ENCODE results near the gene SYTL3. TPM values are rescaled to one million over a fixed set of nuclear protein-coding genes. Genes with fewer than 3 reads are reported as not detected.

Gene SYTL3
- total and polyA plus RNA-seq, 4 donors = 2.0 to 4.6 (median 3.2) TPM

DNA sequence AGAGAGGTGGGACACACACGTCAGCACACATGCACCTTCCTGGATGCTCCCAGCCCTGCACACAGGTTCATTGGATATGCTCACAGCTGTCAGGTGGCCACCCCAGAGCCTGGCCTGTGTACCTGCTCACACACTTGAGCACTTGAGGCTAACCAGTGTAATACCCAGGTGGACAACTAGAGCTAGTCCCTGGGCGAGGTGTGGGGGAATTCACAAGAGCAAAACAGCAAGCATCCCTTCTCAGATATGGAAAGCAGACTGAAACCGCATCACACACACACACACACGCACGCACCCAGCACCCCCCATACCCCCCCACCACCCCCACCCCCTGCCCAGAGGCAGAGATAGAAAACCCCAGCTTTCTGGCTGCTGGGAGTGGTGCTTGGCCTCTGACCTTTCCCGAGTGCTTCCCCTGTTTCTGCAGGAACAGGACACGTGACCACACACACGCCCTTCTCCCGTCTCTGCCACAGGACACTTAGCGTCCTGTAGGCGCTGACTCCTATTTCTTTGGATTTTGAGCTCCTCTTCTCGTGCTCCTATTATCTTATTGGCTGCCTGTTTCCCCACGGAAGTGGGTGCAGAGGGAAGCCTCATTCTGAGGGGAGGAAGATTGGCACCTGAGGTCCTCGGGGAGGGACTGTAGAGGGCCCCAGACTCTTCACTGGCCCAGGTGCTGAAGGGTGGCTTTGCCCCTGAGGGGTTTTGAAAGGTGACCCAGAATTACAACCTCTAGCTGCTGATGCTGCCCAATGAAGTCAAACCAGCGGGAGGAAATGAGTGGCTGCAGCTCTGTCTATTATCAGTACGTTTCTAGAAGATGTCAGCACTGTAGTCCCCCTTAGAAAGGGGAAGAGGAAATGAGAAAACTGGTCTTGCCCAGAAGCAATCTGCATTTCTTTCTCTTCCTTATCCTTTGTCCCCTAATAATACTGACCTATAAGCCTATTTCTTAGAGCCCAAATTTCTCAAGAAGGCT, 65.8 kb downstream of the SYTL3 start:
- 81% methylated on average over 6 of the region's 16 CpGs for WGBS (ENCODE audit: insufficient coverage)
- peaks cover 4% of the 10 kb centered on the region for H3K4me1 ChIP-seq (ENCODE audit: control insufficient read depth, insufficient read depth, low read length)
- no peaks in the 10 kb centered on the region for H3K9me3 ChIP-seq (ENCODE audit: control insufficient read depth, insufficient read depth, low read length)
- no peaks in the 10 kb centered on the region for H3K27me3 ChIP-seq (ENCODE audit: control insufficient read depth, insufficient read depth, low read length)
- H3K4me3 ChIP-seq (ENCODE audit: low read depth, low read length) = no peak overlapping the region
- H3K27ac ChIP-seq (ENCODE audit: low read depth, low read length) = no peak overlapping the region
- no peak for DNase-seq (ENCODE audit: low read depth in 4 of 6, low spot score in 6 of 6)
- H3K36me3 ChIP-seq (ENCODE audit: control insufficient read depth, insufficient read depth, low read length) = no peaks in the 10 kb centered on the region

DNA sequence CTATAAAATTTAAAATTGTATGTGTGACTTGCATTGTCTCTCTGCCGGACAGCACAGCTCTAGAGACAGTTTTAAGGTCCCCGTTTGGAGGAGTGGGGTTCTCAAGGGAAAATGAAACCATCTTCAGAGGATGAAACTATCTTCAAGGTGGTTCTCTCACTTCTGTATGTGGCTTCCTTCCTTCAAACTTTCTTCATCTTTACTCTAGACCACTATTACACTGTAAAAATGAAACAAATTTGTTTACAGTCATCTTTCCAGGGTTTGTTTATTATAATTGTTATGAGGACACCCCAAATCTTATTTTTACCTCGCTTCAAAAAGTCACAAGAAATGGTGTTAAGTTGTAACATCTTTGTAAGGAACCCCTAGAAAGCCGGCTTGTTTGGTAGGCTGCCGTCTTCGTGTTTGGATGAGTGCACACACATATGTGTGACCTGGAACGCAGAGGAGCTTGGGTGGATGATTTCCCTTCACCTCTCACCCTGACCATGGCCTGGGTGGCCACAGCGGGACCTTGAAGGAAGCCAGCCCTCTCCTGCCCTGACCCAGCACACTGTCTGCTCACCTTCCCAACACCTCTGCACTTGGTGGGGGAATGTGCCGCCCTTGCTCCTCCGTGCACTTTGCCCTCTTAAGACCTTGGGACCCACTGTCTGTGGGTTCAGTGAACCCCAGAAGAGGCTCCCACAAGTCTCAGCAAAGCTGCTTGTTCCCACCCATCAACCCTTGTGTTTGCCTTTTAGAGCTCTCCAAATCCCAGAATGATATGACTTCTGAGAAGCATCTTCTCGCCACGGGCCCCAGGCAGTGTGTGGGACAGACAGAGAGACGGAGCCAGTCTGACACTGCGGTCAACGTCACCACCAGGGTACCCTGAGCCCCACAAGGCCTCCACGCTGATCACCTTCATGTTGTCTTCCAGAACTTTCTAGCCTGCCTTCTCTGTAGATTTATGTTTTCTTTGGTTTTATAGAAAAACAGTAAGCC, 67.8 kb downstream of the SYTL3 start:
- no peaks in the 10 kb centered on the region for H3K27me3 ChIP-seq (ENCODE audit: control insufficient read depth, insufficient read depth, low read length)
- H3K4me1 ChIP-seq (ENCODE audit: control insufficient read depth, insufficient read depth, low read length) = peaks cover 4% of the 10 kb centered on the region
- H3K27ac ChIP-seq (ENCODE audit: low read depth, low read length) = no peak overlapping the region
- no peak for DNase-seq (ENCODE audit: low read depth in 4 of 6, low spot score in 6 of 6)
- H3K36me3 ChIP-seq (ENCODE audit: control insufficient read depth, insufficient read depth, low read length) = no peaks in the 10 kb centered on the region
- no peaks in the 10 kb centered on the region for H3K9me3 ChIP-seq (ENCODE audit: control insufficient read depth, insufficient read depth, low read length)
- H3K4me3 ChIP-seq (ENCODE audit: low read depth, low read length) = no peak overlapping the region
- WGBS (ENCODE audit: insufficient coverage) = 96% methylated on average over 11 of the region's 16 CpGs

DNA sequence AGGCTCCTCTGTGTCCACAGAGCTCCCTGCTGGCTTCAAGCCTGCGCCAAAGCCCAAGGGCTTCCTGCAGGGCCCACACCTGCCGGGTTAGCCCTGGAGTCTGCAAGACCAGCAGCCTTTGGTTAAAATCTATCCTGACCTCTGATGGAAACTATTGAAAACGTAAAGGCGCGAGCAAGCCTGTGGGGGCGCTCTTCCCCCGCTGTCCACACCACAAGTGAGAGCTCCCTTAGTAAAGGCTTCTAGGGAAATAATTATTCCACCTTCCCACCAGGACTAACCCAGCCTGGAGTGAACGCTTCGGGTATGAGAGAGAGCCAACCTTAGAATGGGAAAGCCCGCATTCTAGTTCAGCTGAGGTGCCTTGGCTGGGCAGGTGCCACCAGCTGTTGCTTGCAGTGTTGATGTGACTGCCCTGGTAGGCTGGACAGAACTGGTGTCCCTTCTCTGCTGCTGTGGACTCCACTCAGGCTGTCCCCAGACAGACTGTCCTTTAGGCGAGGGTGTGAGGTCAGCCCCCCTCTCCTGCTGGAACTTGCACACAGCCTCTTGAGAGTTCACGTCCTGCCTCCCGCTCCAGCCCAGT, 68.7 kb downstream of the SYTL3 start:
- H3K9me3 ChIP-seq (ENCODE audit: control insufficient read depth, insufficient read depth, low read length) = no peaks in the 10 kb centered on the region
- H3K27me3 ChIP-seq (ENCODE audit: control insufficient read depth, insufficient read depth, low read length) = no peaks in the 10 kb centered on the region
- 51% methylated on average over 8 of the region's 13 CpGs for WGBS (ENCODE audit: insufficient coverage)
- H3K27ac ChIP-seq (ENCODE audit: low read depth, low read length) = no peak overlapping the region
- H3K4me3 ChIP-seq (ENCODE audit: low read depth, low read length) = no peak overlapping the region
- no peaks in the 10 kb centered on the region for H3K36me3 ChIP-seq (ENCODE audit: control insufficient read depth, insufficient read depth, low read length)
- DNase-seq (ENCODE audit: low read depth in 4 of 6, low spot score in 6 of 6) = peak in 2 of 6 donors; percentile 48 to 59
- H3K4me1 ChIP-seq (ENCODE audit: control insufficient read depth, insufficient read depth, low read length) = peaks cover 4% of the 10 kb centered on the region

DNA sequence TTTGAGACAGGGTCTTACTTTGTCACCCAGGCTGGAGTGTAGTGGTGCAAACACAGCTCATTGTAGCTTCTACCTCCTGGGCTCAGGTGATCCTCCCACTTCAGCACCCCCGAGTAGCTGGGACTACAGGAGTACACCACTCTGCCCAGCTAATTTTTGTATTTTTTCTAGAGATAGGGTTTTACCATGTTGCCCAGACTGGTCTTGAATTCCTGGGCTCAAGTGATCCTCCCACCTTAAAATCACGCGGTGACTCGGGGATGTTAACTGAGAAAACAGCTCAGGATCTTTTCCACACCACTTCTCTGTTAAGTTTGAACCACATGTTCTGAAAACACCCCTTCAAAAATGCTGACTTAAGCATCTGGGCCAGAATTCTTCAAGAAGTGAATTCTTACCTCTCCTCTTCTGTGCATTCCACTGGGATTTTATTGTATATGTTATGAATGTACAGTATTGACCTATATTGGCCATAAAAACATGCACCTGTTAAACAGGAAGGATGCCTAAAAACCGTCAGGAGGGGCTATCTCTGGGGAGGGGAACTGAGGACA, 72.4 kb downstream of the SYTL3 start:
- WGBS (ENCODE audit: insufficient coverage) = 83% methylated on average over 3 of the region's 5 CpGs
- no peaks in the 10 kb centered on the region for H3K36me3 ChIP-seq (ENCODE audit: control insufficient read depth, insufficient read depth, low read length)

DNA sequence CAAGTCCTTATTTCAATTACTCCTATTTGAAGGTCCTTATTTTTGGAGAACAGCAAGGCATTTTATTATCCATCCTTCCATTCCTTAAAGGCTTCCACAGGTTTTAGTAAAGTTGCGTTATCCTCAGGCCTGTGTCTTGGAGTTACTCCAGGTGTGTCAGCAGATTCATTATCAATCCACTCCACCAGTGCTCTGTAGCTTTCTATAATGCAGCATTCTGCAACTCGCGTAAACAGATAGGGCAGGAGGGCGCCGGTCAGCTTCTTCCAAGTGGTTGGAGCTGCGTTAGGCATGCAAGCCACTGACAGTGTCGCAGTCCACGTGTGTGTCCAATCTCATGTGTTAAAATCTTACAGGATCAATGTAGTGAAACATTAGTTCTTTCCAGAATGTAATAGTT, 75.8 kb downstream of the SYTL3 start:
- H3K9me3 ChIP-seq (ENCODE audit: control insufficient read depth, insufficient read depth, low read length) = no peaks in the 10 kb centered on the region
- H3K36me3 ChIP-seq (ENCODE audit: control insufficient read depth, insufficient read depth, low read length) = no peaks in the 10 kb centered on the region
- DNase-seq (ENCODE audit: low read depth in 4 of 6, low spot score in 6 of 6) = no peak
- H3K27ac ChIP-seq (ENCODE audit: low read depth, low read length) = no peak overlapping the region
- WGBS (ENCODE audit: insufficient coverage) = 89% methylated on average over 5 of the region's 8 CpGs
- H3K27me3 ChIP-seq (ENCODE audit: control insufficient read depth, insufficient read depth, low read length) = no peaks in the 10 kb centered on the region
- H3K4me3 ChIP-seq (ENCODE audit: low read depth, low read length) = no peak overlapping the region
- H3K4me1 ChIP-seq (ENCODE audit: control insufficient read depth, insufficient read depth, low read length) = no peaks in the 10 kb centered on the region

More for the DNA sequence above, 72.4 kb downstream of the SYTL3 start:
- H3K4me3 ChIP-seq (ENCODE audit: low read depth, low read length) = no peak overlapping the region
- H3K4me1 ChIP-seq (ENCODE audit: control insufficient read depth, insufficient read depth, low read length) = peaks cover 4% of the 10 kb centered on the region
- no peaks in the 10 kb centered on the region for H3K27me3 ChIP-seq (ENCODE audit: control insufficient read depth, insufficient read depth, low read length)
- no peak overlapping the region for H3K27ac ChIP-seq (ENCODE audit: low read depth, low read length)
- DNase-seq (ENCODE audit: low read depth in 4 of 6, low spot score in 6 of 6) = no peak
- no peaks in the 10 kb centered on the region for H3K9me3 ChIP-seq (ENCODE audit: control insufficient read depth, insufficient read depth, low read length)

DNA sequence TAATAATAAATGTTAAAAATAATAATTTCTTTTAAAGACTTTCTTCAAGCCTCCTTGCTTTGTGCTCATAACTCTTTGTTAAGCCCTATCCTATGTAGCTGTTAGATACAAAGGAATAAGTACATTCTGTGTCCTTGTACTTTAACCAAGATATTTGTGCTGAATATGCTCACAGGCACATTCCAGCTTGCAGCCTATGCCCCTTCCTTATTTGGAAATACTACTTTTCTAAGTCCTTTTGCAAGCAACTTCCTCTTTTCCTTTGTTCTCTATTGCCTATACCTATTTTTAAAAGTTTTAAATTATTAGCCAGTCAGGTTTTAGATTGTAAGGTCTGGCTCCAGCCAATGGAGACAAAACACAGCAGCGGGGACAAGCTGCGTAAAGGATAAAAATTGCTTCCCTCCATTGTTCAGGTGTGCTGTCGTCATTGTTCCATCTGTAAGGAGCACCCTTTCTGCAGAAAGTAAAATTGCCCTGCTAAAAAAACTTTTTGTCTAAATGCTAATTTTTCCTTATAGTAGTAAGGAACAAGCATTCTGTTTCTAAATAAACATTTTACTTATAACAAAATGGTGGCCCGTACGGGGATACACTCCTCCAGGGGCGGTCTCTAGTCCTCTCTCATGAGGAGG, 80.2 kb downstream of the SYTL3 start:
- WGBS (ENCODE audit: insufficient coverage) = 100% methylated on average over 4 of the region's 6 CpGs
- no peaks in the 10 kb centered on the region for H3K9me3 ChIP-seq (ENCODE audit: control insufficient read depth, insufficient read depth, low read length)

DNA sequence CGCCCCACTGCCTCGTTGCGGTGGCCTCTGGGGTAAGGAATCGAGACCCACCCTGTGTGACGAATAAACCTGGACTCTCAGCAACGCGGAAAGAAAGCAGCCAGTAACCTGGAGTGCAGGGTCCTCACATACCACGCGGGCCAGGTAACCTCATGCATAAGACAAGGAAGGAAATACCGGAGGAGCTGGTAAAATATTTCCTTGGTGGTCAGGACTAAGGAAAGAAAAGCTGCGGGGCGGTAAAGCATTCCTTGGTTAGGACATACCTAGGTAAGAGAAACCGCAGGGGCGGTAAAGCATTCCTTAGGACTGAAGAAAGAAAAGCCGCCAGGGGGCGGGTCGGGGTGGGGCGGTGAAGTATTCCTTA, 80.7 kb downstream of the SYTL3 start:
- no peak for DNase-seq (ENCODE audit: low read depth in 4 of 6, low spot score in 6 of 6)
- H3K36me3 ChIP-seq (ENCODE audit: control insufficient read depth, insufficient read depth, low read length) = no peaks in the 10 kb centered on the region
- no peak overlapping the region for H3K4me3 ChIP-seq (ENCODE audit: low read depth, low read length)
- H3K4me1 ChIP-seq (ENCODE audit: control insufficient read depth, insufficient read depth, low read length) = no peaks in the 10 kb centered on the region
- H3K27me3 ChIP-seq (ENCODE audit: control insufficient read depth, insufficient read depth, low read length) = no peaks in the 10 kb centered on the region
- 95% methylated on average over 14 of the region's 18 CpGs for WGBS (ENCODE audit: insufficient coverage)
- H3K9me3 ChIP-seq (ENCODE audit: control insufficient read depth, insufficient read depth, low read length) = no peaks in the 10 kb centered on the region
- no peak overlapping the region for H3K27ac ChIP-seq (ENCODE audit: low read depth, low read length)

More for the DNA sequence above, 80.2 kb downstream of the SYTL3 start:
- no peaks in the 10 kb centered on the region for H3K36me3 ChIP-seq (ENCODE audit: control insufficient read depth, insufficient read depth, low read length)
- no peak for DNase-seq (ENCODE audit: low read depth in 4 of 6, low spot score in 6 of 6)
- no peaks in the 10 kb centered on the region for H3K4me1 ChIP-seq (ENCODE audit: control insufficient read depth, insufficient read depth, low read length)
- no peaks in the 10 kb centered on the region for H3K27me3 ChIP-seq (ENCODE audit: control insufficient read depth, insufficient read depth, low read length)
- H3K27ac ChIP-seq (ENCODE audit: low read depth, low read length) = no peak overlapping the region
- H3K4me3 ChIP-seq (ENCODE audit: low read depth, low read length) = no peak overlapping the region

DNA sequence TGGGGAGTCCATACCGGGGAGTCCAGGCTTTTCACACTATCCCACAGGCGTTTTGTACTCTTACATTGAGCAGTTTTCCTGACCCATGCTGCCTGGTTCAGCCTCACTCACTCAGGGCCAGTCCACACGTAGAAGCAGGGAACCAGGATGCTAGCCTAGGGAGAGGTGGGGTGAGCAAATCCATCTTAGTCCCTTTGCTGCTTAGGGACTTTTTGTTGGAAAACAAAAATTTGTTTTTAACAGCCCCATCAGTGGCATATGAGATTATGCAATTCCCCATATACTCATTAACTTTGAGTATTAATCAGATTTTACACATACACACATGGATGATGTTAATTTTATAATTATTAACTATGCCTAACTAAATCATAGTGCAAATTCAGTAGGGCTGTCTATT, 85.2 kb downstream of the SYTL3 start:
- 80% methylated on average over 1 of the region's 3 CpGs for WGBS (ENCODE audit: insufficient coverage)
- DNase-seq (ENCODE audit: low read depth in 4 of 6, low spot score in 6 of 6) = no peak
- Histone ChIP-seq H3K9me3 (ENCODE audit: control insufficient read depth, insufficient read depth, low read length) (no peaks in the 10 kb centered on the region), H3K27ac (ENCODE audit: low read depth, low read length) (no peak overlapping the region), H3K4me1 (ENCODE audit: control insufficient read depth, insufficient read depth, low read length) (peaks cover 4% of the 10 kb centered on the region), H3K27me3 (ENCODE audit: control insufficient read depth, insufficient read depth, low read length) (no peaks in the 10 kb centered on the region), H3K36me3 (ENCODE audit: control insufficient read depth, insufficient read depth, low read length) (no peaks in the 10 kb centered on the region), H3K4me3 (ENCODE audit: low read depth, low read length) (no peak overlapping the region)

All from spinal cord (tissue), 10 donors.